HG02852 (cell line): ENCODE data around the gene GFPT2.
"Not testable (repeated sequence)": the region's sequence is repeated elsewhere in the genome, so short reads cannot be mapped to it uniquely, and the experiment has no call there.

Source experiments
- ATAC-seq: cut with Tn5 transposase; IDR thresholded peaks from one replicate; pipeline ENCODE4 v1.9.1; 2021; ENCODE audit warnings: mild to moderate bottlenecking, moderate library complexity; ENCODE audit not compliant: unreplicated experiment

Gene GFPT2

GRCh38 chr5:180313677-180314505 is 39.2 kb downstream of the GFPT2 start:
- ATAC-seq, result no peak

GRCh38 chr5:180311216-180311615 is 41.9 kb downstream of the GFPT2 start:
- no peak for ATAC-seq

- ATAC-seq, result no peak
These were observed 46.3 kb downstream of the GFPT2 start for GRCh38 chr5:180306796-180307195.

GRCh38 chr5:180305481-180305880 is 47.7 kb downstream of the GFPT2 start:
- no peak for ATAC-seq

- ATAC-seq, result no peak
These were observed 48.4 kb downstream of the GFPT2 start for GRCh38 chr5:180304431-180305375.

GRCh38 chr5:180304016-180304292 is 49.2 kb downstream of the GFPT2 start:
- no peak for ATAC-seq

- no peak for ATAC-seq
These were observed 49.7 kb downstream of the GFPT2 start for GRCh38 chr5:180303226-180304015.

GRCh38 chr5:180302256-180302655 is 50.9 kb downstream of the GFPT2 start:
- no peak for ATAC-seq

GRCh38 chr5:180301253-180301652 is 51.9 kb downstream of the GFPT2 start:
- ATAC-seq, result no peak

- no peak for ATAC-seq
These were observed 53.6 kb downstream of the GFPT2 start for GRCh38 chr5:180299526-180299925.

GRCh38 chr5:180299014-180299413 is 54.1 kb downstream of the GFPT2 start:
- not testable (repeated sequence) for ATAC-seq

GRCh38 chr5:180297587-180298282 is 55.4 kb downstream of the GFPT2 start:
- ATAC-seq, result no peak

GRCh38 chr5:180296771-180297170 is 56.4 kb downstream of the GFPT2 start:
- ATAC-seq, result no peak

GRCh38 chr5:180294913-180295555 is 58.1 kb downstream of the GFPT2 start:
- ATAC-seq, result no peak

- no peak for ATAC-seq
These were observed 58.7 kb downstream of the GFPT2 start for GRCh38 chr5:180294411-180294810.

- peak; percentile 81 for ATAC-seq
These were observed 60.9 kb downstream of the GFPT2 start, which contains the start of gene MAPK9 for GRCh38 chr5:180291943-180292831. Gene MAPK9 (minus strand): TSS chr5:180292083. CDS start chr5:180280561, 11,522 bp downstream.

- ATAC-seq, result peak; percentile 40
These were observed 61.7 kb downstream of the GFPT2 start for GRCh38 chr5:180291234-180291940.

- ATAC-seq, result no peak
These were observed 62.4 kb downstream of the GFPT2 start for GRCh38 chr5:180290568-180291233.
